Pancreas (tissue), 10 donors: ENCODE results near the gene KPNB1. TPM values are rescaled to one million over a fixed set of nuclear protein-coding genes. Genes with fewer than 3 reads are reported as not detected.
A peak's percentile ranks its signal among the peaks of the same experiment; 100 is the strongest.

Experiments
- ATAC-seq, 4 donors: fragments of 200-7000 bp; cut with Tn5 transposase; one replicate each; pipeline versions ENCODE4 v1.8.0 to v1.9.1; 2020; ENCODE audit warnings: mild to moderate bottlenecking in 4 of 4, moderate library complexity in 4 of 4
- DNase-seq, 6 donors: peaks; one replicate each; pipeline ENCODE4 v3.0.0-alpha.2; 2020
- FAIRE-seq: peaks from 2 replicates; lab custom pipeline; 2012; peaks lifted over from hg19 to GRCh38; lab: Jason Lieb, UNC
- H3K27ac ChIP-seq, 4 donors: fragments of 200-600 bp; sonication (generic); 1 replicate in 3 of 4; 2 replicates in 1 of 4; pipeline versions ENCODE4 v1.5.0 to v1.8.0; 2020
- H3K27me3 ChIP-seq, 4 donors: fragments of 200-600 bp; one replicate each; pipeline ENCODE4 v1.8.0; 2021
- H3K36me3 ChIP-seq, 3 donors: fragments of 200-600 bp; sonication (generic) in 1 of 3; one replicate each; pipeline versions ENCODE4 v1.5.0 to v1.8.0; 2020 to 2021
- H3K4me1 ChIP-seq, 3 donors: fragments of 200-600 bp; one replicate each; pipeline ENCODE4 v1.8.0; 2021
- H3K4me3 ChIP-seq, 4 donors: fragments of 200-600 bp; sonication (generic) in 2 of 4; one replicate each; pipeline versions ENCODE4 v1.5.0 to v1.8.0; 2020 to 2021
- H3K9me3 ChIP-seq, 4 donors: fragments of 200-600 bp; one replicate each; pipeline ENCODE4 v1.8.0; 2021
- WGBS, 2 donors: extraction: QIAGEN DNeasy Blood & Tissue Kit; methylation state at CpG; one replicate each; pipeline ENCODE4 v1.1.7; 2013; 5-methylcytosine and 5-hydroxymethylcytosine counted together
- intact Hi-C, 3 donors: fragments of 100-400 bp; cut with DNase I; formaldehyde crosslinking; loops; one replicate each; pipeline versions ENCODE4 v1.11.1 to v1.14.2; 2022
- polyA plus RNA-seq, 2 donors: library from polyadenylated mRNA; stranded (reverse); fragments of 200-250 nt; gene quantifications; one replicate each; pipeline ENCODE4 v1.2.3, GENCODE V29; 2013
- total RNA-seq, 6 donors: library from RNA; stranded (reverse); fragmentation: NEBNext Ultra II Directional in 4 of 6; extraction: Animal tissue kit (Norgen Biotek cat#: 25700) in 4 of 6; gene quantifications; one replicate each; pipeline versions ENCODE4 v1.2.1 to v1.2.4, GENCODE V29; 2021 to 2023
- TF ChIP-seq, protein P1 (sequence below), 4 donors: fragments of 200-600 bp; sonication (generic) in 3 of 4; IDR thresholded peaks; one replicate each; pipeline versions ENCODE4 v1.5.0 to v1.8.0; 2021; ENCODE audit warnings: antibody characterized with exemption in 4 of 4
- donor health status: healthy with polysubstance abuse.
- donor health status: DM: no; HTN: no; CAD: no; lungs with moderate emphysema.
- donor health status: DM: no; HTN: no; CAD: no.
- donor health status: control.
- donor health status: control.
- donor health status: Bipolar disorder and iron deficiency.
- donor health status: DM: yes; HTN: yes; CAD: no.
- donor health status: DM: no; HTN: no; CAD: no.
- donor health status: DM: no; HTN: no; CAD: no.
- donor health status: DM: yes; HTN: yes; CAD: no.

The KPNB1 gene
- total and polyA plus RNA-seq, 8 donors: 18.1 to 126 (median 115) TPM

DNA sequence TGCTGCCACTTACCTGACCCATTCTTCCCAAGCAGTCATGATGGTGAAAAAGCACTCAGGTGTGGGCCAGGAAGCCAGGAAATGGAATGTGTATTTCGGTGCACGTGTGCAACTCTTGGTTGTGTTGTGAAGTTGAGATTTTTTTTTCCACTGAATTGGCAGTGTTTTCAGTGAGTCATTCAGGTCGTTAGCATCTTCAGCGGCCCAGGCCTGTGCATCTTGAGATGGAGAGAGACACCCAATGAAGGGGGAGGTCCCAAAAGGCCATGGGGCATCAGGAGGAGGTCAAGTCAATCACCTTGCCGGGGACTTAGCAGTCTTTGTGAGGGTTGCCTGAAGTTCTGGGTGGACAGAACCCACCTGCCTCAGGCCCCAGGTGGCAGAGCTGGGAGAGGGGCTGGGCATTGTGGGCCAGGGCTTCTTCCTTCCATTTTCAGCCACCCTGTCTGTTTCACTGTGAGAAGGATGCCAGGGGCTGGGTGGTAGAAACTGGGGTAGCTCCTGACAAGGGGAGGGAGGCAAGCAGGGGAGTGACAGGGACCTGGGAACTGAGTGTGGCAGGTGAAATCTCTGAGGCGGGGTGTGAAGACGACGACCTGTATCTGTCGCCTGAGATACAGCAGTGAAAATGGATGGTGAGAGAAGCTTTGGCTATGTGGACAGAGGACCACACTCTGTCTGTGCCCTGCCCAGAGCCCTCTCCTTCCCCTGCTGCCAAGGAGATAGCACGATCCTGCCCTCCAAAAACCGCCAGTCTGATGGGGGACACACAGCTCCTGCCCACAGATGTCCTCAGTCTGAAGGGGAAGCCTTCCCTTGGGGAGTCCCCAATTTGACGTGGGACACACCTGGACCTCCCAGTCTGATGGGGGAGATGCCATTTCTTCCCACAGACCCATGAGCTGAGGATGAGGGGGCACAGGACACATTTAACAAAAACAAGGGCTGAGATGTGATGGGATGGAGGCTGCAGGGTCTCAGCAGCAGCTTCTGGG, 56.1 kb downstream of the KPNB1 start:
- Histone ChIP-seq H3K4me1 (no peaks in the 10 kb centered on the region), H3K27ac (no peak overlapping the region), H3K36me3 (no peaks in the 10 kb centered on the region), H3K9me3 (no peaks in the 10 kb centered on the region), H3K4me3 (no peak overlapping the region), H3K27me3 (no peaks in the 10 kb centered on the region)
- ATAC-seq (no peak), DNase-seq (peak in 1 of 6 donors; percentile 17), FAIRE-seq (no peak)
- intact Hi-C loops: no loop called here
- 79 to 80% methylated on average over 12 of the region's 12 CpGs for WGBS, 2 donors
- TF ChIP-seq, protein P1, sequence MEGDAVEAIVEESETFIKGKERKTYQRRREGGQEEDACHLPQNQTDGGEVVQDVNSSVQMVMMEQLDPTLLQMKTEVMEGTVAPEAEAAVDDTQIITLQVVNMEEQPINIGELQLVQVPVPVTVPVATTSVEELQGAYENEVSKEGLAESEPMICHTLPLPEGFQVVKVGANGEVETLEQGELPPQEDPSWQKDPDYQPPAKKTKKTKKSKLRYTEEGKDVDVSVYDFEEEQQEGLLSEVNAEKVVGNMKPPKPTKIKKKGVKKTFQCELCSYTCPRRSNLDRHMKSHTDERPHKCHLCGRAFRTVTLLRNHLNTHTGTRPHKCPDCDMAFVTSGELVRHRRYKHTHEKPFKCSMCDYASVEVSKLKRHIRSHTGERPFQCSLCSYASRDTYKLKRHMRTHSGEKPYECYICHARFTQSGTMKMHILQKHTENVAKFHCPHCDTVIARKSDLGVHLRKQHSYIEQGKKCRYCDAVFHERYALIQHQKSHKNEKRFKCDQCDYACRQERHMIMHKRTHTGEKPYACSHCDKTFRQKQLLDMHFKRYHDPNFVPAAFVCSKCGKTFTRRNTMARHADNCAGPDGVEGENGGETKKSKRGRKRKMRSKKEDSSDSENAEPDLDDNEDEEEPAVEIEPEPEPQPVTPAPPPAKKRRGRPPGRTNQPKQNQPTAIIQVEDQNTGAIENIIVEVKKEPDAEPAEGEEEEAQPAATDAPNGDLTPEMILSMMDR (IDR thresholded peaks at IDR 0.05): no peak

DNA sequence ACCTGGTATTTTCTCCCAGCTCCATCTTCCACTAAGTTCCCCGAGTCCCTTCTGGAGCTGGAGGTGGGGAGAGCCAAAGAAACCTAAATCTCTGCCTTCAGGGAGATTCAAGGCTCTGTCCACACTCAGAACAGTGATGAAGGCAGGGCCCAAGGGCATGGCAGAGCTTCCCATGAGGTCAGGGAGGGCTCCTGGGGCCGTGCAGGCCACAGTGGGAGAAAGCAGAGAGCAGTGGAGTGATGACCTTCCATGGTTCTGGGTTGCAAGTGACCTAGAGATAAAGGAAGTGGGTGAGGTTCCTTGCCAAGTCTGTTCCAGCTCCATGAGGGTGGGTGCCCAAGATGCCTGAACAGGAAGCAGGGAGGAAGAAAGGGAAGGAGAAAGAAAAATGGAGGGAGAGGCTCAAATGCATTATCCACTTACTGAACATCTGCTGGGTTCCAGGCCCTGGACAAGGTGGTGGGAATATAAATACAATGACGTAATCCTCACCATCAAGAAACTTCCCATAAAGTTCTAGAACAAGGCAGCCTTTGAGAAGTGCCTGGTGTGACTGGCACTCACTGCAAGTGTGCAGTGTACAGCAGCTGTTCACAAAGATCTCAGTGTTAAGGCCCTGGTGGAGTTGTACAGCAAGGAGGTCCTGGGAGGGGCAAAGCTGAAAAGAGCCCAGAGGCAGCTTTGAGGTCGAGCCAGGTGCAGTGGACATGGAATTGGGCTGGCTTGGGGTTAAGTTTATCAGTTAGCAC, 57.5 kb downstream of the KPNB1 start:
- intact Hi-C loops: no loop called here
- Histone ChIP-seq H3K4me3 (no peak overlapping the region), H3K27me3 (no peaks in the 10 kb centered on the region), H3K4me1 (no peaks in the 10 kb centered on the region), H3K36me3 (no peaks in the 10 kb centered on the region), H3K9me3 (no peaks in the 10 kb centered on the region), H3K27ac (no peak overlapping the region)
- DNase-seq (no peak), ATAC-seq (peak in 3 of 4 donors; percentile 24 to 35 (median 32)), FAIRE-seq (no peak)
- WGBS, 2 donors: 58 to 60% methylated on average over 4 of the region's 4 CpGs
- TF ChIP-seq, protein P1 (IDR thresholded peaks at IDR 0.05): no peak

DNA sequence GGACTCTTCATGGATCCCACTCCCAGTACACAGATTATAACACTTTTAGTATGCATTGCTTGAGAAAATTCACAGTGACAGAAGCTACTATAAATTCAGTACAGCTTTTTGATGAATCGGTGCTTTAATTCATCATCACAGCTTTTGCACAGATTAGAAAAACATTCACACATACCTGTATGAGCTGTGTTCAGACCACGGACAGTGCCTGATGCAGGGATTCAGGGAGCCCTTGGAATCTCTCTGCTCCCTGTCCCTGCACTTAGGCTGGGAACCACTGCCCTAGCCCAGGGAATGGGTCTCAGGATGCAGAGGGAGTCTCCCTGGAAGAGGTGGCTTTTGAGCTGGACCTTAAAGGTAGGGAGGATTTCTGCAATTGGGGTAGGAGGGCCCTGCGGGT, 58.2 kb downstream of the KPNB1 start:
- Histone ChIP-seq H3K4me3 (no peak overlapping the region), H3K27ac (no peak overlapping the region), H3K4me1 (no peaks in the 10 kb centered on the region), H3K27me3 (no peaks in the 10 kb centered on the region), H3K36me3 (no peaks in the 10 kb centered on the region), H3K9me3 (no peaks in the 10 kb centered on the region)
- ATAC-seq (no peak), FAIRE-seq (no peak), DNase-seq (no peak)
- 80 to 84% methylated on average over 3 of the region's 3 CpGs for WGBS, 2 donors
- intact Hi-C loops: no loop called here
- TF ChIP-seq, protein P1 (IDR thresholded peaks at IDR 0.05): no peak

DNA sequence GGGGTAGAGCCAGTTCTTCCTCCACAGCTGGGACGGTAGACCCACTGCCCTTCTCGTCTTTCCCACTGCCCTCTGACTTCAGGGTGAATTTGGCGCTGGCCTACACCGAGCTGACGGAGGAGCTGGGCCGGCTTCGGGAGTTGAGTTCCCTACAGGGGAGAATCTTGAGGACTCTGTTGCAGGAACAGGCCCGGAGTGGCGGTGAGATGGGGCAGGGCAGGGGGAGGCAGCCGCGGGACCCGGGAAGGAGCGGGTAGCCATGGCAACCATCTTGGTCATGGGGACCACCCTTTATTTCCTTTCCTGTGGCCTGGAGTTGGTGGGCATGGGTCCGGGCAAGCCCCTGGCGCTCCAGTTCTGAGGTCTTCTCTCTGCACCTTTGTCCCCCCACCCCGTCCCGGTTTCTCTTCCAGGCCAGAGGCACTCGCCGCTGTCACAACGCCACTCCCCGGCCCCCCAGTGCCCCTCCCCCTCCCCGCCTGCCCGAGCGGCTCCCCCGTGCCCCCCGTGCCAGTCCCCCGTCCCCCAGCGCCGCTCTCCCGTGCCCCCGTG, 58.7 kb downstream of the KPNB1 start:
- peak in 1 of 6 donors; percentile 62 for DNase-seq
- no peak for ATAC-seq
- Histone ChIP-seq H3K36me3 (no peaks in the 10 kb centered on the region), H3K9me3 (no peaks in the 10 kb centered on the region), H3K4me1 (no peaks in the 10 kb centered on the region), H3K27ac (no peak overlapping the region), H3K4me3 (peak overlapping the region in 2 of 4 donors; percentile 17 to 18), H3K27me3 (no peaks in the 10 kb centered on the region)
- TF ChIP-seq, protein P1 (IDR thresholded peaks at IDR 0.05): no peak
- WGBS, 2 donors: 67 to 74% methylated on average over 24 to 31 of the region's 31 CpGs
- intact Hi-C loops: no loop called here
- FAIRE-seq: no peak
